ENCODE results near the gene SUSD1.

Gene SUSD1

DNA sequence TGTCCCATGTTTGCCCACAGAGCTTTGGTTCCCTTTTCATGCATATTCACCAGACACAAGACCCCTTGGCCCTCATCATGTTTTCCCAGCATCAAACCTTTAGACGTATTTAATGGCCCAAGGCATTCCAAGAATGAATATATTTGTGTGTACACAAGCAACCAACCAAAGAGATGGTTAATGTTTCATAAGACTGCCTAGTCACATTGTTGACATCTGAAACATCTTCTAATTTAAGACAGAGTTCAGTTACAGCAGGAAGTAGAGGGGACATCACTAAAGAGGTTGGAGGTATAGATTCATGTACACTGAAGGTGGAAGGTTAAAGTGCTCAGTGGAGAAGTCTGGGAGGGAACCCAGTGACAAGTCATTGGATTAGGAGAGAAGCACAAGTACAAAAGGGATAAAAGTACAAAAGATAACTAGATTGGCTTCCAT, 49.1 kb downstream of the SUSD1 start:
- peaks cover 14% of the 10 kb centered on the region for H3K36me3 Mint-ChIP-seq
- H3K4me3 Mint-ChIP-seq = no peak overlapping the region
- ATAC-seq = no peak
- no peaks in the 10 kb centered on the region for H3K9me3 Mint-ChIP-seq
- H3K27me3 Mint-ChIP-seq = no peaks in the 10 kb centered on the region
- no peak overlapping the region for H3K27ac Mint-ChIP-seq
- H3K4me1 Mint-ChIP-seq = no peaks in the 10 kb centered on the region

DNA sequence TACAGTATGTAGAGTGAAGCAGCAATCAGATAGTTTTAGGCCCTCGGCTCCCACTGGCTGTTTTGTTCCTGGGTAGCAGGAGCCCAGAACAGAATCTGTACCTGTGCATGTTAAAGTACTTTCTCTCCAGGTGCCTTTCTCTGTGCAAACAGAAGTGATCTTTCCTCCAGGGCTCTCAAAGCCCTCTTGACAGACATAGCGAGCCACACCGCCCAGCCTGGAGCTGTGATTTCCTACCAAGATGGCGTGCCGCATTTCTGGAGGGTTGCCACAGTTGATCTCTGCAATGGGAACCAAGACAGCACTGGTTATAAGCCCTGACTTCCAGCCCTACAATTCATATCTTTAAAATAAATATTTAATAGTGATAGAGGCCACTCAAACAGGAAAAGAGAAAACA, 50.9 kb downstream of the SUSD1 start:
- no peaks in the 10 kb centered on the region for H3K9me3 Mint-ChIP-seq
- ATAC-seq = no peak
- H3K27ac Mint-ChIP-seq = no peak overlapping the region
- peaks cover 24% of the 10 kb centered on the region for H3K36me3 Mint-ChIP-seq
- H3K4me1 Mint-ChIP-seq = no peaks in the 10 kb centered on the region
- no peak overlapping the region for H3K4me3 Mint-ChIP-seq
- no peaks in the 10 kb centered on the region for H3K27me3 Mint-ChIP-seq

DNA sequence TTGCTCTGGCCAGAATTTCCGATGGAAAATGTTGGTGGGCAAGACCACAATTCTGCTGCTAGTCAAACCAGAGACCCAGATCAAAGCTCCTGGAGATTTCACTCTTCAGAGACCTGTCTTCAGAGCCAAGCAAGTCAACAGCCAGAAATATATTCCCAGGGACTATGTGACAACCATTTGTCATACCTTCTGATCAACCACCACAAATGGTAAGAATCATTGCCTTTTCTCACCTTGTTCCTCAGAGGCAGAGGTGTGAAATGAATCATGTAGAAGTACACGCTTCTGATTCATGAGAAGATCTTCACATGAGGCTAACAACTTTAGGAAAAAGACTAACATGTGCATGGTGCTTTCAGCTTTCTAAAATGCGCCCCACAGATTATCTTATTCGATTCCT, 53.5 kb downstream of the SUSD1 start:
- H3K4me1 Mint-ChIP-seq = no peaks in the 10 kb centered on the region
- no peak for ATAC-seq
- H3K4me3 Mint-ChIP-seq = no peak overlapping the region
- no peak overlapping the region for H3K27ac Mint-ChIP-seq
- H3K27me3 Mint-ChIP-seq = no peaks in the 10 kb centered on the region
- H3K36me3 Mint-ChIP-seq = peaks cover 25% of the 10 kb centered on the region
- no peaks in the 10 kb centered on the region for H3K9me3 Mint-ChIP-seq

DNA sequence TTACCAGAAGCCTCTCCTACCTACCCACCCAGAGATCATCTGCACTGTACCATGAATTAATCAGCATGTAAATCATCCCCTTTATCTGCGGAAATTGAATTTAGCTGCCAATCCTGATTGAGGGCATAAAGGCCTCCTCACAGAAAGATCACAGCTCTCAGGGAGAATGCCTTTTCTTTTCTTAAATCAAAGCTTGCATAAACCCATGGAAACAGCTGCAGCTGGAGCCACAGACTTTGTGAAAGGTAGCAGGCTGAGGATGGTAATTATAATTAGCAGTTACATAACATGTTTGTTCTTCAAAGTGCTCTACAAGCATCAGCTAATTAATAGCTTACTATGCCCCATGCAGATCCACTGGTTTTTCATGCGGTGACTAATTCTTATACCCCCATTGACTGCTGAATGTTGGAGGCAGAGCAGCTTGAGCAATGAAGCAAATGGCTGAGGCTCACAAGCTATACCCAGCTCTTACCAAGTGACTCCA, 54.6 kb downstream of the SUSD1 start:
- peaks cover 25% of the 10 kb centered on the region for H3K36me3 Mint-ChIP-seq
- H3K9me3 Mint-ChIP-seq = no peaks in the 10 kb centered on the region
- H3K27ac Mint-ChIP-seq = no peak overlapping the region
- H3K27me3 Mint-ChIP-seq = no peaks in the 10 kb centered on the region
- H3K4me1 Mint-ChIP-seq = no peaks in the 10 kb centered on the region
- no peak for ATAC-seq
- H3K4me3 Mint-ChIP-seq = no peak overlapping the region

DNA sequence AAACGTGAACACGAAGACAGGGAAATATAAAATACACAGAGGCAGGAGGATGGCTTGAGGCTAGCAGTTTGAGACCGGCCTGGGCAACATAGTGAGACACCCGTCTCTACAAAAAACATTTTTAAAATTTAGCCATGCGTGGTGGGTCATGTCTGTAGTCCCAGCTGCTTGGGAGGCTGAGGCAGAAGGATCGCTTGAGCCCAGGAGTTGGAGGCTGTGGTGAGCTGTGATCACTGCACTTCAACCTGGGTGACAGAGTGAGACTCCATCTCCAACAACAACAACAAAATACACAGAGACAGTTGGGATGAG, 55.1 kb downstream of the SUSD1 start:
- Mint-ChIP-seq H3K36me3 (peaks cover 25% of the 10 kb centered on the region), H3K9me3 (no peaks in the 10 kb centered on the region), H3K27me3 (no peaks in the 10 kb centered on the region), H3K4me3 (no peak overlapping the region), H3K4me1 (no peaks in the 10 kb centered on the region), H3K27ac (no peak overlapping the region)
- ATAC-seq = no peak

DNA sequence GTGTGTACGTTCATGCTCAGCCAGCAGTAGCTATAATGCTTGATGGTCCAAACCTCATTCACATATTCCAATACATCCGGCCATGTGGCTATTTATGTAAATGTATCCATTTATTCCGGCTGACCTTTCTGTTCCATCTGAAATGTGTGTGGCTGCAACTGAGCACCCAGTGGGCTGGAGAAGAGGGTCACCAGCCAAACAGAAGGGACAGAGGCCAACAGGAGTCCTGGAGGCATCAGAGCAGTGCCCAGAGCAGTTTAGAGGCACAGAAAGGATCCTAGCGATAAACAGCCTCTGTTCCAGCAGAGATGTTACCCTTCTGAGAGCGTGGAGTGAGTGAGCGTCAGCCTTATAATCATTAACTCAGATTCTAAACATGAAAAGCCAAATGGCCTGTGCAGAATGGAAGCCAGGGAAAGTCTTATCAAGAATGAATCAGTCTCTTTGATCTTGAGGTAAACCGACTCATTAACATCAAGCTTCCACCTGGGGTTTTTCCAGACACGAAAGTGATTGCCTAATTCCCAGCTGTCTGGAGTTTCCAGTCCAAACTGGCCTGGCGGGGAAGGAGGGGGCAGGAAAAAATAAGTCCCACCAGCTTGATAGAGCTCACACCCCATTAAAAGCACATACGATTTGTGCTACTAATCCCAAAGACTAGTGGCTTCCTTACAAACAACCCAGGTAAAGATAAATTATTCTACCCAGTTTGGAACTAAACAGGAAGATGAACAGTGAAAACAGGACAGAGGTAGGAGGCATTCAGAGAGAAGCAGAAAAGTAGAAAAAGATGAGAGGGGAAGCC, 55.7 kb downstream of the SUSD1 start:
- Mint-ChIP-seq H3K4me1 (no peaks in the 10 kb centered on the region), H3K9me3 (no peaks in the 10 kb centered on the region), H3K36me3 (peaks cover 25% of the 10 kb centered on the region), H3K27me3 (no peaks in the 10 kb centered on the region), H3K4me3 (no peak overlapping the region), H3K27ac (no peak overlapping the region)
- ATAC-seq = no peak

DNA sequence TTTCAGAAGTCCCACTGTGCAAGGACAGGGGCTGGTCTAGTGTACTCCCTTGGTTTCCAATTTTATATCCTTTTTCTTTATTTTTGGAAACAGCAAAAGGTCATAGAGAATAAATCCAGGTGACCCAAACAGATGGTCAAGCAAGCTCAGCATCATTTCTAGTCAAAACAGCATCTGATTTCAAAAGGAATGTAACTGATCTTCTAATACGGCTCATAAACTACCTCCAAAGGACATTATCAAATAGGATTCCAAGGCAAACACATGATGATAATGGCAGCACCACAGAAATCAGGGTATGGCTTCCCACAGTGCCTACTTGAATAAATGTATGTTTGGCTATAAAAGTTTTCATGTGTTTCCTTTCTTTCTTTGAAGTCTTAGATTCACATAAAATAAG, 57.1 kb downstream of the SUSD1 start:
- ATAC-seq = no peak
- no peak overlapping the region for H3K27ac Mint-ChIP-seq
- no peaks in the 10 kb centered on the region for H3K9me3 Mint-ChIP-seq
- H3K27me3 Mint-ChIP-seq = no peaks in the 10 kb centered on the region
- no peak overlapping the region for H3K4me3 Mint-ChIP-seq
- peaks cover 18% of the 10 kb centered on the region for H3K36me3 Mint-ChIP-seq
- peaks cover 3% of the 10 kb centered on the region for H3K4me1 Mint-ChIP-seq

DNA sequence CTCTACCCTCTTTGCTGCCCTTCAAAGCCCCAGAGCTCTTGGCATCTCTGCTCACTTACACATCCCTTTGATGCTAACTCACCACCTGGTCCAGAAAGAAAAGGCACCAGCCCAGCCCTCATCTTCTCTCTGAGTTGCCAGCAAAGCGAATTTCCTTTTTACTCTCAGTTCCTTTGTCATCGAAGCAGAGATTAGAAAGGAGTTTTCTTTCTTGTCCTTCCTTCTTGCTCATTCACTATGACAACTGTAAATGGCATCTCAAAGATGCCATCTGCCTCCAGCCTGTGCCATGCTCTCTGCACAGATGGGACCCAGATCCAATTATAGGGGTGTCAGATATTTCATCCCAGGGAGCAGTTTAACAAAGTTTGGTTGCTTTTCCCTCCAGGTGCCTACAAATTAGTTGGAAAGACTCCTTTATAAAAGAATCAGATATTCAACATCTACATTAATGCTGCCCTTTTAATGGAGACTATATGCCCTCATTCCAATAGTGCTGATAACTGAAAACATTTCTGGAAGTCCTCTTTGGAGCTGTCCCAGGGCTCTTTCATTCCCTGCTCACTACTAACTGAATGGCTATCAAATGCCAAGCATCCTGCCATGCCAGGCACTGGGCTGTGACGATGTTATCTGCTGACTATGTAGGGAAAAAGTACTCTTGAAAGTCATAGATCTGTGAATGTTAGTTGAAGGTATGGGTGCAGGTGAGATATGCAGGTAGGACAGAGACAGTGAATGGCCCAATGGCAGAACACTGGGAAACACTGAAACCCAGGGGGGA, 58.9 kb downstream of the SUSD1 start:
- no peak for ATAC-seq
- H3K27me3 Mint-ChIP-seq = no peaks in the 10 kb centered on the region
- peaks cover 12% of the 10 kb centered on the region for H3K36me3 Mint-ChIP-seq
- no peaks in the 10 kb centered on the region for H3K9me3 Mint-ChIP-seq
- H3K4me1 Mint-ChIP-seq = peaks cover 22% of the 10 kb centered on the region
- no peak overlapping the region for H3K4me3 Mint-ChIP-seq
- no peak overlapping the region for H3K27ac Mint-ChIP-seq

DNA sequence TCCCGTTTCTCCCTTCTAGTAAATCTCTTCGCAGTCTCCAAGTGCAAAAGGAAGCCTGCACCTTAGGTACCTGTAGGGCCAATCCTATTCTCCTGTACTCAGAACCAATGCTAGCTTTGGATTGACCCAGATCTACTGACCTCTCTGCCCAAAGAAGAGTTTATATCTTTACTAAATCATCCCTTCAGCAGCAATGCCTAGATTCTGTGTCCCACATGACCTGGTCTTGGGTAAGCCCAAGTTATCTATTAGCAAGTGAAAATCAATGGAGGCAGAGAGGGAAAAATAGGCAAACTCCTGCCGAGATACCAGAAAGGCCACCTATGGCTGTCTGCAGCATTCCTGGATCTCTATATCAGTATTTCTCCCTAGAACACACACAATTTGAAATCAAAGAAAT, 60.0 kb downstream of the SUSD1 start:
- H3K4me3 Mint-ChIP-seq = no peak overlapping the region
- H3K36me3 Mint-ChIP-seq = peaks cover 17% of the 10 kb centered on the region
- H3K9me3 Mint-ChIP-seq = no peaks in the 10 kb centered on the region
- no peaks in the 10 kb centered on the region for H3K27me3 Mint-ChIP-seq
- H3K4me1 Mint-ChIP-seq = peaks cover 32% of the 10 kb centered on the region
- H3K27ac Mint-ChIP-seq = no peak overlapping the region
- ATAC-seq = no peak

DNA sequence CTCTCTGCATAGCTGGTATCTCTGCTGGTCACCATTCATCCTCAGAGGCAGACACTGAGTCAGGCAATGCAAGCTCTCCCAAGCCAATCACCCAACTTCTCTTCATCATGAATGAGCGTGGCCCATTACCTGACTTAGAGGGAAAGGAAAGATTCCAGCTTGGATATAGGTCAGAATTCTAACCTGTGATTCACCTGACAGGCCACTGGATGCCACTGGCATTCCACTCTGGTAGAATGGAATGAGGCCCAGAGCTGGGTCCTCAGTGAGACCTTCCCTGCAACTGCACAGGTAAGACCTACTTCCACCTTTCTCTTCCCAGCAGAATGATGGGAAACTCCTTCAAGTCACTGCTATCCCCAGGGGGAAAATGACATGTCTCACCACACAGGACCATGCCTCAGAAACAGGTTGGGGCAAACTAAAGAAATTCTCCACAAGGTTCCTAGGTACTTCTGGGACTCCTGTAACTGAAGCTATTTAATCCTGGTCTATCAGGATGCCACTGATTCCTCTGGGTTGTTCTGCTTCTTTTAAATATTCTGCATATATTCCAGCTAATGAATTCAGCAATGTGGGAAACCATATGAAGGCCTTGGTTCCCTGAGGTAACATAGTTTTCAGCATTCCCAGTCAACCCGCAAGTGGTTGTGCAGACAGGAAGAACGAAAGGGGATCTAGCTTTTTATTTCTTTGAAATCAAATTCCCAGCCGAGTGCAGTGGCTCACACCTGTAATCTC, 62.0 kb downstream of the SUSD1 start:
- no peak overlapping the region for H3K4me3 Mint-ChIP-seq
- ATAC-seq = no peak
- H3K27ac Mint-ChIP-seq = no peak overlapping the region
- no peaks in the 10 kb centered on the region for H3K27me3 Mint-ChIP-seq
- peaks cover 32% of the 10 kb centered on the region for H3K4me1 Mint-ChIP-seq
- no peaks in the 10 kb centered on the region for H3K9me3 Mint-ChIP-seq
- H3K36me3 Mint-ChIP-seq = peaks cover 6% of the 10 kb centered on the region

DNA sequence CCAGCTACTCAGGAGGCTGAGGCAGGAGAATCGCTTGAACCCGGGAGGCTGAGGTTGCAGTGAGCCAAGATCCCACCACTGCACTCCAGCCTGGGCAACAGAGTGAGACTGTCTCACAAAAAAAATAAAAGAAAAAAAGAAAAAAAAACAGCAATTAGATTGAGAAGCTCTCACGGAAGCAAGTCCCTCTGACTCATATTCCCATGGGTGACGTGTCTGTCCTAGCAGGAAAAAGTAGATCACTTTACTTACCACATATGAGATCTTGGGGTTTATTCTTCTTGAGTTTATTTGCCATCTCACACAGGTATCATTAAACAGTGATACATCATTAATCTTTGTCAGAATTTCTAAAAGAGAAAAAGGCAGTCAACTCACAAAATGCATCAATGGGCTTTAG, 62.6 kb downstream of the SUSD1 start:
- peaks cover 38% of the 10 kb centered on the region for H3K4me1 Mint-ChIP-seq
- no peaks in the 10 kb centered on the region for H3K9me3 Mint-ChIP-seq
- no peak overlapping the region for H3K4me3 Mint-ChIP-seq
- H3K36me3 Mint-ChIP-seq = peaks cover 6% of the 10 kb centered on the region
- H3K27ac Mint-ChIP-seq = peak overlapping the region; percentile 10
- no peak for ATAC-seq
- no peaks in the 10 kb centered on the region for H3K27me3 Mint-ChIP-seq

DNA sequence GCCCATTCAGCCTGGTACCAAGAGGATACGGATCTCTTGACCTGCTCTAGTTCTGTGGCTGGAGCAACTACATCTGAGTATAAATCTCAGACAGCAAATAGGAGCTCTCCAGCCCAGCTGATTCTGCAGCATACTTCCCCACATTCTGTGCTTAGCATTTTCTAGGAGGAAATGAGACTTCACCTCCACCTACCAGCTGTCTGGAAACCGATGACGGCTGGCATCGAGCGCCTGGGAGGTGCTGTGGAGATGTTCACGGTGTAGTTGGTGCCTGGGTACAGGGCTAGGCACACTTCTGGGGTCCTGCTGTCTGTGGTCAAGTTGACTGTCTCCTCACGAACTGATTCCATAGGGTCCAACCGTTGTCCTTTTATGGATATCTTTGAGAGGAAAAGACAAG, 63.6 kb downstream of the SUSD1 start:
- H3K4me3 Mint-ChIP-seq = no peak overlapping the region
- H3K9me3 Mint-ChIP-seq = no peaks in the 10 kb centered on the region
- H3K36me3 Mint-ChIP-seq = peaks cover 6% of the 10 kb centered on the region
- ATAC-seq = peak; percentile 67
- no peaks in the 10 kb centered on the region for H3K27me3 Mint-ChIP-seq
- H3K4me1 Mint-ChIP-seq = peaks cover 39% of the 10 kb centered on the region
- no peak overlapping the region for H3K27ac Mint-ChIP-seq

DNA sequence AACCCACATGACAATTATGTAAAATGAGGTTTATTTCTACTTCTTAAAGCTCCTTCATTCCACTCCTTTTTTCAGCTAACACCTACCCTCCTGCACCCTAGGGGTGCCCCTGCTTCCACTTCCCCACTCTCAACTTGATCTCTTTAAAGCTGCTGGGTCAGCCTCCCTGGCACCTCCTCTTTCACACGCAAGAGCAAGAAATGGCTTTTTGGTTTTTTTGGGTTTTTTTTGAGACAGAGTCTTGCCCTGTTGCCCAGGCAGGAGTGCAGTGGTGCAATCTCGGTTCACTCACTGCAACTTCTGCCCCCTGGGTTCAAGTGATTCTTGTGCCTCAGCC, 64.4 kb downstream of the SUSD1 start:
- Mint-ChIP-seq H3K27ac (peak overlapping the region; percentile 63), H3K36me3 (peaks cover 6% of the 10 kb centered on the region), H3K27me3 (no peaks in the 10 kb centered on the region), H3K9me3 (no peaks in the 10 kb centered on the region), H3K4me3 (no peak overlapping the region), H3K4me1 (peaks cover 42% of the 10 kb centered on the region)
- ATAC-seq = peak; percentile 54

DNA sequence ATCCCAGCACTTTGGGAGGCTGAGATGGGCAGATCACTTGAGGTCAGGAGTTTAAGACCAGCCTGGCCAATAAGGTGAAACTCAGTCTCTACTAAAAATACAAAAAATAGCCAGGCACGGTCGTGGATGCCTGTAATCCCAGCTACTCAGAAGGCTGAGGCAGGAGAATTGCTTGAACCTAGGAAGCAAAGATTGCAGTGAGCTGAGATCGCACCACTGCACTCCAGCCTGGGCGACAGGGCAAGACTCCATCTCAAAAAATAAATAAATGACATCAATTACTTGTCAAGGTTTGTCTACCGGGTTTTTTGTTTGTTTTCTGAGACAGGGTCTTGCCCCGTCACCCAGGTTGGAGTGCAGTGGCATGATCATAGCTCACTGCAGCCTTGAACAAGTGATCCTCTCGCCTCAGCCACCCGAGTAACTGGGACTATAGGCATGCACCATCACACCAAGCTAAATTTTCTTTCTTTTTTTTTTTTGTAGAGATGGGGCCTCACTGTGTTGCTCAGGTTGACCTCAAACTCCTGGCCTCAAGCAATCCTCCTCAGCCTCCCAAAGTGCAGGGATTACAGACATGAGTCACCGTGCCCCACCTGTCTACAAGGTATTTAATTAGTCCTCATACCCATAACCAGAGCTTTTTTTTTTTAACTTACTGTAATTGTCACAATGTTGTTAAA, 64.9 kb downstream of the SUSD1 start:
- Mint-ChIP-seq H3K4me1 (peaks cover 44% of the 10 kb centered on the region), H3K27ac (peak overlapping the region; percentile 63), H3K4me3 (no peak overlapping the region), H3K36me3 (peaks cover 6% of the 10 kb centered on the region), H3K27me3 (no peaks in the 10 kb centered on the region), H3K9me3 (no peaks in the 10 kb centered on the region)
- no peak for ATAC-seq

DNA sequence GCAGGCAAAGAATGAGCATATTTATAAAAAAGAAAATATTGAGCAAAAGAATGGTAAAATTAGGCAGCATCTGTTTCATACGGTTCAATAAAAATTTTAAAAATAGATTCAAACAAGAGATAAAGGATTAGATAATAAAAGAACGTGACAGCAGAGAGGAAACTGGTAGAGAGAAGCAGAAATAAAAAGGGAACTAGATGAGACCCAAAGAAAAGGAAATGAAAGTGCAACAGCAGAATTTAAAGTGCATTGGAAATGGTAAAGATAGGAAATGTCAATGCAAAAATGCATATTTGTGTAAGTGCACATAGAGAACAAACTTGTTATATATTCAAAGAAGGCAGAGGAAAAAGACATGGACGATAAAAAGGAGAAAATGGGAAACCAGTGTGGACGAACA, 70.2 kb downstream of the SUSD1 start:
- peaks cover 37% of the 10 kb centered on the region for H3K4me1 Mint-ChIP-seq
- H3K9me3 Mint-ChIP-seq = no peaks in the 10 kb centered on the region
- no peaks in the 10 kb centered on the region for H3K36me3 Mint-ChIP-seq
- H3K27ac Mint-ChIP-seq = peak overlapping the region; percentile 6
- H3K27me3 Mint-ChIP-seq = no peaks in the 10 kb centered on the region
- H3K4me3 Mint-ChIP-seq = peak overlapping the region; percentile 30
- peak; percentile 80 for ATAC-seq
